Right atrium auricular region (tissue), 2 donors: ENCODE results near the gene SLC4A5. TPM values are rescaled to one million over a fixed set of nuclear protein-coding genes. Genes with fewer than 3 reads are reported as not detected.

ENCODE experiments used
- DNase-seq: peaks from one replicate; pipeline ENCODE4 v3.0.0-alpha.2; 2019; ENCODE audit warnings: low spot score
- H3K27ac ChIP-seq, 2 donors: fragments of 200-600 bp; sonication (generic); 1 replicate in 1 of 2; 2 replicates in 1 of 2; pipeline ENCODE4 v1.5.1; 2016 to 2019
- H3K27me3 ChIP-seq, 2 donors: fragments of 200-600 bp; sonication (generic); one replicate each; pipeline versions ENCODE4 v1.5.1 to v1.6.0; 2017 to 2019
- H3K36me3 ChIP-seq: fragments of 200-600 bp; sonication (generic); one replicate; pipeline ENCODE4 v1.5.1; 2016
- H3K4me1 ChIP-seq, 2 donors: fragments of 200-600 bp; sonication (generic); one replicate each; pipeline versions ENCODE4 v1.5.1 to v1.6.0; 2017 to 2019
- H3K4me3 ChIP-seq, 2 donors: fragments of 200-600 bp; sonication (generic); 1 replicate in 1 of 2; 2 replicates in 1 of 2; pipeline ENCODE4 v1.5.1; 2017 to 2019; ENCODE audit warnings: mild to moderate bottlenecking in 1 of 2, moderate library complexity in 1 of 2
- H3K9me3 ChIP-seq, 2 donors: fragments of 200-600 bp; sonication (generic); one replicate each; pipeline ENCODE4 v1.5.1; 2019
- total RNA-seq, 2 donors: library from RNA; depleted of rRNA; stranded (reverse); fragments of >200 nt; gene quantifications; one replicate each; pipeline ENCODE4 v1.1.0, GENCODE V29; 2016
- TF ChIP-seq, protein P1 (sequence below), 2 donors: fragments of 200-600 bp; sonication (generic); IDR thresholded peaks; one replicate each; pipeline ENCODE4 v1.5.1; 2019; ENCODE audit warnings: antibody characterized with exemption in 2 of 2

Gene SLC4A5
- total RNA-seq, 2 donors from 2014 or later: 0.28 to 1.3 TPM

GRCh38 chr2:74291218-74291544 is 52.0 kb downstream of the SLC4A5 start:
- H3K4me1 ChIP-seq: peaks cover 0 to 5% of the 10 kb centered on the region in 2 donors
- no peaks in the 10 kb centered on the region for H3K9me3 ChIP-seq
- TF ChIP-seq, protein P1, sequence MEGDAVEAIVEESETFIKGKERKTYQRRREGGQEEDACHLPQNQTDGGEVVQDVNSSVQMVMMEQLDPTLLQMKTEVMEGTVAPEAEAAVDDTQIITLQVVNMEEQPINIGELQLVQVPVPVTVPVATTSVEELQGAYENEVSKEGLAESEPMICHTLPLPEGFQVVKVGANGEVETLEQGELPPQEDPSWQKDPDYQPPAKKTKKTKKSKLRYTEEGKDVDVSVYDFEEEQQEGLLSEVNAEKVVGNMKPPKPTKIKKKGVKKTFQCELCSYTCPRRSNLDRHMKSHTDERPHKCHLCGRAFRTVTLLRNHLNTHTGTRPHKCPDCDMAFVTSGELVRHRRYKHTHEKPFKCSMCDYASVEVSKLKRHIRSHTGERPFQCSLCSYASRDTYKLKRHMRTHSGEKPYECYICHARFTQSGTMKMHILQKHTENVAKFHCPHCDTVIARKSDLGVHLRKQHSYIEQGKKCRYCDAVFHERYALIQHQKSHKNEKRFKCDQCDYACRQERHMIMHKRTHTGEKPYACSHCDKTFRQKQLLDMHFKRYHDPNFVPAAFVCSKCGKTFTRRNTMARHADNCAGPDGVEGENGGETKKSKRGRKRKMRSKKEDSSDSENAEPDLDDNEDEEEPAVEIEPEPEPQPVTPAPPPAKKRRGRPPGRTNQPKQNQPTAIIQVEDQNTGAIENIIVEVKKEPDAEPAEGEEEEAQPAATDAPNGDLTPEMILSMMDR (IDR thresholded peaks at IDR 0.05): no peak
- H3K36me3 ChIP-seq: no peaks in the 10 kb centered on the region
- DNase-seq: no peak
- H3K27ac ChIP-seq: no peak overlapping the region
- H3K27me3 ChIP-seq: no peaks in the 10 kb centered on the region
- no peak overlapping the region for H3K4me3 ChIP-seq

DNA sequence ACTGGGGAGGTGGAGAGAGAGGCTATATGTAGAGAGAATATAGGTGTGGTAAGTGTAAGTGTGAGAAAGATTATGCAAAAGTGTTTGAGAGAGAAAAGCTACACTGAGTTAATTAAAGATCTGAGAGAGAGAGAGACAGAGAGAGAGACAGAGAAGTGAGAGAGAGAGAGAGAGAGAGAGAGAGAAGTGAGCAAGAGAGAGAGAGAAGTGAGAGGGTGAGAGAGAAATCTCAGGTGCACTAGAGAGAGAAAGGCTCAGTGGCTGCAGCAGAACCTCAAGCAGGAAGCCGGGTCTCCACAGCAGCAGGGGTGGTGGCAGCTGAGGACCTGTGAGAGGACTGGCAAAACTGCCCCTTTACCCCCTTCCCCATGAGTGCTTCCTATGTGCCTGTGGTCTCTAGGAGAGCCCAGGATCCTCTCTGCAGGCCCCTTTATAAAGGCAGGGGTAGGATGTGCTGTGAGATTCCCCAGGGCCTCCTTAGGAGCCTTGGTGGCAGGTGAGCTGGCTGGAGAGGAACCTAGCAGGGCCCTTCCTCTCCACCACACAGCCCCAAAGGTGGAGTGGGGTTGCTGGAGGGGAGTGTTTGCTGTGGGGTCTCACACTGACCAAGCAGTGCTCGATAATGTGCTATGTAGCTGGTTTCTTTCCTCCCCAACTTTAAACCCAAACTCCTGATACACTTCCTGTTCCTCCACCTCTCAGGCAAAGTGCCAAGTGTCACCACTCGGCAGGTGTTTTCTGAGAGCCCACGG is 52.6 kb downstream of the SLC4A5 start:
- no peak for DNase-seq
- Histone ChIP-seq H3K4me3 (no peak overlapping the region), H3K27me3 (no peaks in the 10 kb centered on the region), H3K36me3 (no peaks in the 10 kb centered on the region), H3K4me1 (peaks cover 0 to 5% of the 10 kb centered on the region in 2 donors), H3K27ac (no peak overlapping the region), H3K9me3 (no peaks in the 10 kb centered on the region)
- TF ChIP-seq, protein P1 (IDR thresholded peaks at IDR 0.05): no peak

- Histone ChIP-seq H3K4me1 (peaks cover 0 to 5% of the 10 kb centered on the region in 2 donors), H3K9me3 (no peaks in the 10 kb centered on the region), H3K27ac (no peak overlapping the region), H3K4me3 (no peak overlapping the region), H3K36me3 (no peaks in the 10 kb centered on the region), H3K27me3 (no peaks in the 10 kb centered on the region)
- DNase-seq: no peak
- TF ChIP-seq, protein P1 (IDR thresholded peaks at IDR 0.05): no peak
These were observed 53.1 kb downstream of the SLC4A5 start for GRCh38 chr2:74290066-74290465.

- no peak overlapping the region for H3K27ac ChIP-seq
- no peak overlapping the region for H3K4me3 ChIP-seq
- no peaks in the 10 kb centered on the region for H3K9me3 ChIP-seq
- H3K36me3 ChIP-seq: no peaks in the 10 kb centered on the region
- DNase-seq: no peak
- TF ChIP-seq, protein P1 (IDR thresholded peaks at IDR 0.05): no peak
- peaks cover 0 to 5% of the 10 kb centered on the region in 2 donors for H3K4me1 ChIP-seq
- H3K27me3 ChIP-seq: no peaks in the 10 kb centered on the region
These were observed 56.5 kb downstream of the SLC4A5 start for GRCh38 chr2:74286725-74287124.

GRCh38 chr2:74281141-74281975 is 61.9 kb downstream of the SLC4A5 start:
- TF ChIP-seq, protein P1 (IDR thresholded peaks at IDR 0.05): no peak
- no peaks in the 10 kb centered on the region for H3K27me3 ChIP-seq
- no peaks in the 10 kb centered on the region for H3K36me3 ChIP-seq
- no peaks in the 10 kb centered on the region for H3K4me1 ChIP-seq
- H3K27ac ChIP-seq: no peak overlapping the region
- DNase-seq: no peak
- no peaks in the 10 kb centered on the region for H3K9me3 ChIP-seq
- H3K4me3 ChIP-seq: no peak overlapping the region
